Measurements from ENCODE around the gene GRIK4. TPM values are rescaled to one million over a fixed set of nuclear protein-coding genes. Genes with fewer than 3 reads are reported as not detected.

GRIK4 gene
- total and polyA plus RNA-seq, 8 donors = 0.06 to 0.31 TPM; not detected in 6

DNA sequence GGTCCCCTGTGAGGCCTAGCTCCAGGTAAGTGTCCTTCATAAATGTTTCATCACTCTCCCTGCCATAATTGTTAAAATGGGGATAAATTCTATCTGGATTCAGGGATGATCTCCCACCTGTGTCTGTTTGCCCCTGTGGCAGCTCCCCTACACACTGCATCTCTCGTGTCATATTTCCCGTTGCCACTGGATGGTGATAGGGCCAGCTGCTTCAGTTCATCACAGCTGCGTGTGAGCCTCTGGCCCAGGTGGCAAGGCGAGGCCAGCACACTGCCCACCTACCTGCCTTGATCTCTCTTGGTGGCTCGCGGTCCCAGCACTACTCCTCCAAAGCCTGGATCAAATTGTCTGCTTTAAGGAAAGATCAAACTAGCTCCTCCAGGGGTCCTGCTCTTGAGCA lies 187.4 kb downstream of the GRIK4 start:
- Histone ChIP-seq H3K27ac (no peak overlapping the region), H3K4me3 (no peak overlapping the region), H3K9me3 (no peaks in the 10 kb centered on the region), H3K27me3 (no peaks in the 10 kb centered on the region), H3K4me1 (no peaks in the 10 kb centered on the region), H3K36me3 (no peaks in the 10 kb centered on the region)
- DNase-seq = no peak
- intact Hi-C loops (cut with DNase I; ENCODE audit: low total_unique reads) = no loop called here
- TF ChIP-seq POLR2AphosphoS5 (IDR thresholded peaks at IDR 0.05) = no peak
- TF ChIP-seq EP300 (IDR thresholded peaks at IDR 0.05) = no peak
- no peak for TF ChIP-seq POLR2A (IDR thresholded peaks at IDR 0.05)
- TF ChIP-seq, protein P1, sequence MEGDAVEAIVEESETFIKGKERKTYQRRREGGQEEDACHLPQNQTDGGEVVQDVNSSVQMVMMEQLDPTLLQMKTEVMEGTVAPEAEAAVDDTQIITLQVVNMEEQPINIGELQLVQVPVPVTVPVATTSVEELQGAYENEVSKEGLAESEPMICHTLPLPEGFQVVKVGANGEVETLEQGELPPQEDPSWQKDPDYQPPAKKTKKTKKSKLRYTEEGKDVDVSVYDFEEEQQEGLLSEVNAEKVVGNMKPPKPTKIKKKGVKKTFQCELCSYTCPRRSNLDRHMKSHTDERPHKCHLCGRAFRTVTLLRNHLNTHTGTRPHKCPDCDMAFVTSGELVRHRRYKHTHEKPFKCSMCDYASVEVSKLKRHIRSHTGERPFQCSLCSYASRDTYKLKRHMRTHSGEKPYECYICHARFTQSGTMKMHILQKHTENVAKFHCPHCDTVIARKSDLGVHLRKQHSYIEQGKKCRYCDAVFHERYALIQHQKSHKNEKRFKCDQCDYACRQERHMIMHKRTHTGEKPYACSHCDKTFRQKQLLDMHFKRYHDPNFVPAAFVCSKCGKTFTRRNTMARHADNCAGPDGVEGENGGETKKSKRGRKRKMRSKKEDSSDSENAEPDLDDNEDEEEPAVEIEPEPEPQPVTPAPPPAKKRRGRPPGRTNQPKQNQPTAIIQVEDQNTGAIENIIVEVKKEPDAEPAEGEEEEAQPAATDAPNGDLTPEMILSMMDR (IDR thresholded peaks at IDR 0.05) = no peak
- 65 to 82% (median 79%) methylated on average over 6 of the region's 6 CpGs for WGBS, 5 donors

DNA sequence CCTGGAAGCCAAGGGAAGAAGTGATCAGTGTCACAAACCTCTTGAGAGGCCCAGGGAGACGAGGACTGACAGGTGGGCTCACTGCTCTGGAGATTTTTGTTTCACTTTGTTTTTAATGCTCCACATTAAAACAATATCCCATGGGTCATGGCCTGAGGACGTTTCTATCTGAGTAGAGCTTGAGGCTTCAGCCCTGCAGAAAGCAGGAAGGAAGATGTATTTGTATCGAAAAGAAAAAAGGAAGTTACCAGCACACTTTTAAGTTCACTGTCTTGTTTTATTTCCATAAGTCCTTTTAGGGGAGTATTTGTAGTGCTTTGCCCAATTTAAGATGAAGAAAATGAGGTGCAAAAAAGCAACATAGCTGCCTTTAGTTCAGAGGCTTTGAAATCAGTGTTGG lies 191.1 kb downstream of the GRIK4 start:
- WGBS, 5 donors = 42 to 51% (median 45%) methylated on average over 3 of the region's 3 CpGs
- Histone ChIP-seq H3K27ac (no peak overlapping the region), H3K36me3 (no peaks in the 10 kb centered on the region), H3K27me3 (no peaks in the 10 kb centered on the region), H3K4me1 (no peaks in the 10 kb centered on the region), H3K4me3 (no peak overlapping the region), H3K9me3 (peaks cover 2 to 22% (median 21%) of the 10 kb centered on the region in 4 donors)
- TF ChIP-seq POLR2A (IDR thresholded peaks at IDR 0.05) (no peak), POLR2AphosphoS5 (IDR thresholded peaks at IDR 0.05) (no peak), EP300 (IDR thresholded peaks at IDR 0.05) (no peak)
- TF ChIP-seq, protein P1 (IDR thresholded peaks at IDR 0.05) = no peak
- intact Hi-C loops (cut with DNase I; ENCODE audit: low total_unique reads) = no loop called here
- no peak for DNase-seq

DNA sequence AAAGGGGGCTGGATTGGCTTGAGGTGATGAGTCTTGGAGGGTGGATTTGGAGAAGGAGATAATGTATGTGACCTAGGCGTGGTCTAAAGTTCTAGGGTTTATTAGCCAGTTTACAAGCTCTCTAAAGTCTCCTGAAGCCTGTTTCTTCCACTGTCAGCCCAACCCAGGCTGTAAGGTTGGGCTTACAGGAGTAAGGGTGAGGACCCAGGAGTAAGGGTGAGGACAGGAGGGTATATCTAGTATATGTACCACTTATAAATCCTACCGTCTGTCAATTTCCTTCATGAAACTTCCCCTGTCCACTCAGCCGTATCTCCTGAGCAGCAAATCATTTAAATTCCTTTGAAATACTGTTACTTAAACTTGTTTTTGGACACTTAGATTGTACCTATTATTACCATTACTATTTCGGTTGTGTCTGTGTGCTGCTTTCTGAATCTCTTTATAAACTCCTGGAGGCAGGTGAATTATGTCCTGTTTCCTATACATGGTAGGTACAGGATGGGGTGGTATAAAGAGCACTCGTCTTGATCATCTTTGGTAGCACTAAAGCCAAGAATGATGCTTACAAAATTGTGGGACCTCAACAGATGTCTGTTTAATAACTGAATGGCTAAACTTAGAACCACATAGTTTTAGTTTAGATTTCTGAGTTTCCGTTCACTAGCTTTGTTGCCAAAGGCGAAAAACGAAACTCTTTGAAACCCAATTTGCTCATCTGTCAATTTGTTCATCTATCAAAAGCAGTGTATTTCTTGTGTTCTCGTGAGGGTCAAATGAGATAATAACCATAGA lies 192.0 kb downstream of the GRIK4 start:
- H3K27me3 ChIP-seq = no peaks in the 10 kb centered on the region
- no peaks in the 10 kb centered on the region for H3K36me3 ChIP-seq
- H3K27ac ChIP-seq = no peak overlapping the region
- 77 to 86% (median 84%) methylated on average over 9 of the region's 9 CpGs for WGBS, 5 donors
- TF ChIP-seq EP300 (IDR thresholded peaks at IDR 0.05) (no peak), POLR2AphosphoS5 (IDR thresholded peaks at IDR 0.05) (no peak), POLR2A (IDR thresholded peaks at IDR 0.05) (no peak)
- TF ChIP-seq, protein P1 (IDR thresholded peaks at IDR 0.05) = no peak
- H3K9me3 ChIP-seq = peaks cover 7 to 30% (median 29%) of the 10 kb centered on the region in 4 donors
- DNase-seq = no peak
- intact Hi-C loops (cut with DNase I; ENCODE audit: low total_unique reads) = no loop called here
- H3K4me3 ChIP-seq = no peak overlapping the region
- H3K4me1 ChIP-seq = no peaks in the 10 kb centered on the region

DNA sequence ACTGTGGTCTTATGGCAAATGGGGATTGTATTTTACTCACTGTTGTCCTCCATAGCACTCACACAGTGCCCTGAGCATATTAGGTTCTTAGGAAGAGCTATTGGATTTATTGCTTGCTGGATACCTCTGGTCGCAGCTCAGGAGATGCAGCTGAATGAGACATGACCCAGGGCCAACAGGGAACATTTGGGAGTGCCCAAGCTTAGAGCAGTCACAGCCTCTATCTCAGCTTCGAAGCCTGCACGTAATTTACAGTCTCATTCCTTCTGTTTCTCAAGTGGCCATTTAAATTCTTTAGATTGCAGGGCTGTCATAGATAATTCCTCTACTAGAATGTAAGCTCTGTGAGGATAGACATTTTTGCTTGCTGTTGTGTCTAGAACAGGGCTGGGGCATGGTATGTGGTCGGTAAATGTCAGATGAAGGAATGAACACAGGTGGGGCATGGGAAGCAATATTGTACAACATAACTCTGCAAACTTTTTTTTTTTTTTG lies 192.8 kb downstream of the GRIK4 start:
- H3K27ac ChIP-seq = no peak overlapping the region
- H3K9me3 ChIP-seq = peaks cover 7 to 30% (median 29%) of the 10 kb centered on the region in 4 donors
- no peaks in the 10 kb centered on the region for H3K36me3 ChIP-seq
- no peaks in the 10 kb centered on the region for H3K27me3 ChIP-seq
- 75 to 92% (median 81%) methylated on average over 4 of the region's 4 CpGs for whole genome bisulfite sequencing, 5 donors
- intact Hi-C loops (cut with DNase I; ENCODE audit: low total_unique reads) = no loop called here
- TF ChIP-seq POLR2AphosphoS5 (IDR thresholded peaks at IDR 0.05) (no peak), POLR2A (IDR thresholded peaks at IDR 0.05) (no peak), EP300 (IDR thresholded peaks at IDR 0.05) (no peak)
- TF ChIP-seq, protein P1 (IDR thresholded peaks at IDR 0.05) = no peak
- DNase-seq = no peak
- no peak overlapping the region for H3K4me3 ChIP-seq
- H3K4me1 ChIP-seq = no peaks in the 10 kb centered on the region
